ENCODE measurements around the gene GPT2. TPM values are rescaled to one million over a fixed set of nuclear protein-coding genes. Genes with fewer than 3 reads are reported as not detected.
A peak's percentile ranks its signal among the peaks of the same experiment; 100 is the strongest.

GPT2 gene
- total RNA-seq, 1 experiment from 2014 or later, result 81.8 TPM

GRCh38 chr16:46844771-46845170 is 39.4 kb upstream of the GPT2 start:
- Mint-ChIP-seq H3K4me1 (peaks cover 7% of the 10 kb centered on the region), H3K27me3 (ENCODE audit: low read depth) (0 out of 2 replicates have a peak, but pooled peaks cover 2% of the 10 kb centered on the region), H3K36me3 (peaks cover 5% of the 10 kb centered on the region), H3K27ac (no peak overlapping the region), H3K4me3 (no peak overlapping the region), H3K9me3 (peaks cover 12% of the 10 kb centered on the region)
- no peak for TF ChIP-seq GABPB1 (CRISPR knock-in tag; IDR thresholded peaks at IDR 0.05)
- TF ChIP-seq KAT7 (CRISPR knock-in tag; IDR thresholded peaks at IDR 0.05; ENCODE audit: borderline replicate concordance), result no peak
- TF ChIP-seq FOXJ3 (CRISPR knock-in tag; IDR thresholded peaks at IDR 0.05; ENCODE audit: borderline replicate concordance), result no peak
- no peak for ATAC-seq
- ChIA-PET POLR2A (no interaction called here), CTCF (interaction anchor here (2.4 kb wide), 1 partner anchor 9 kb away, joined by 10 read pairs; no protein-coding TSS in a partner anchor)
- no peak for DNase-seq (ENCODE audit: low spot score)

- no peak for DNase-seq (ENCODE audit: low spot score)
- POLR2A ChIA-PET, result no interaction called here
- Mint-ChIP-seq H3K4me1 (peaks cover 5% of the 10 kb centered on the region), H3K27ac (no peak overlapping the region), H3K36me3 (peaks cover 5% of the 10 kb centered on the region), H3K4me3 (no peak overlapping the region), H3K27me3 (ENCODE audit: low read depth) (0 out of 2 replicates have a peak, but pooled peaks cover 2% of the 10 kb centered on the region), H3K9me3 (peaks cover 12% of the 10 kb centered on the region)
- ATAC-seq, result no peak
- CTCF ChIA-PET, result interaction anchor here (0.7 to 2.4 kb wide), 2 partner anchors 8 to 231 kb away, joined by 3 to 10 read pairs; no protein-coding TSS in a partner anchor
- TF ChIP-seq ZNF317 (CRISPR knock-in tag; IDR thresholded peaks at IDR 0.05; ENCODE audit: borderline replicate concordance, low read depth) (peak; percentile 79), SP1 (CRISPR knock-in tag; conservative IDR thresholded peaks at IDR 0.05) (no peak), CTCF (IDR thresholded peaks at IDR 0.05) (no peak), ZSCAN18 (CRISPR knock-in tag; IDR thresholded peaks at IDR 0.05) (no peak), IRF2 (CRISPR knock-in tag; IDR thresholded peaks at IDR 0.05; ENCODE audit: borderline replicate concordance, low read depth) (no peak), PRRX2 (CRISPR knock-in tag; IDR thresholded peaks at IDR 0.05) (no peak), ZBTB21 (CRISPR knock-in tag; IDR thresholded peaks at IDR 0.05; ENCODE audit: borderline replicate concordance) (no peak)
Measured at GRCh38 chr16:46845952-46846351, 38.2 kb upstream of the GPT2 start.

- peak; percentile 35 for ATAC-seq
Measured at GRCh38 chr16:46848768-46849764, 35.1 kb upstream of the GPT2 start.

More at GRCh38 chr16:46848768-46849764, 35.1 kb upstream of the GPT2 start:
- ChIA-PET POLR2A (interaction anchor here (0.6 kb wide), 1 partner anchor 130 kb away, joined by 3 read pairs; no protein-coding TSS in a partner anchor), CTCF (no interaction called here)
- H3K27ac Mint-ChIP-seq, result no peak overlapping the region
- no peaks in the 10 kb centered on the region for H3K27me3 Mint-ChIP-seq (ENCODE audit: low read depth)
- DNase-seq (ENCODE audit: low spot score), result no peak
- H3K4me3 Mint-ChIP-seq, result no peak overlapping the region
- H3K9me3 Mint-ChIP-seq, result no peaks in the 10 kb centered on the region
- H3K4me1 Mint-ChIP-seq, result peaks cover 25% of the 10 kb centered on the region
- no peaks in the 10 kb centered on the region for H3K36me3 Mint-ChIP-seq
- TF ChIP-seq ZNF416 (CRISPR knock-in tag; IDR thresholded peaks at IDR 0.05) (no peak), E2F1 (CRISPR knock-in tag; IDR thresholded peaks at IDR 0.05) (no peak), ZSCAN18 (CRISPR knock-in tag; IDR thresholded peaks at IDR 0.05) (no peak)

Data from WTC11 (cell line).